K562 (cell line): Measurements from ENCODE around the gene DAAM1. TPM values are rescaled to one million over a fixed set of nuclear protein-coding genes. Genes with fewer than 3 reads are reported as not detected.
A peak's percentile ranks its signal among the peaks of the same experiment; 100 is the strongest.

ENCODE experiments used
- ARID1B ChIP-seq: fragments of 450-650 bp; IDR thresholded peaks from 2 replicates; pipeline ENCODE4 v1.6.1; 2016; ENCODE audit warnings: antibody characterized with exemption, mild to moderate bottlenecking, inconsistent platforms
- NFIC ChIP-seq: fragments of 450-650 bp; IDR thresholded peaks from 2 replicates; pipeline ENCODE4 v1.6.1; 2017; ENCODE audit warnings: mild to moderate bottlenecking, inconsistent platforms
- PBX2 ChIP-seq, 2 experiments: IDR thresholded peaks in 1 of 2; conservative IDR thresholded peaks in 1 of 2; 2 replicates each; pipeline ENCODE4 v1.6.1; 2016; ENCODE audit warnings: low read depth in 2 of 2, mild to moderate bottlenecking in 1 of 2, missing compliant biosample characterization in 1 of 2, missing genetic modification characterization in 1 of 2, moderate library complexity in 1 of 2
- POLR3A ChIP-seq: IDR thresholded peaks from 2 replicates; pipeline ENCODE4 v1.6.1; 2011; ENCODE audit warnings: borderline replicate concordance, mild to moderate bottlenecking, moderate library complexity; ENCODE audit not compliant: insufficient read length, insufficient read depth; ENCODE audit errors: extremely low read depth
- PRPF4 ChIP-seq: fragments of 200-400 bp; formaldehyde crosslinking; IDR thresholded peaks from one replicate; pipeline ENCODE4 v1.6.1; 2017; ENCODE audit warnings: low read length, low read depth, mild to moderate bottlenecking; ENCODE audit not compliant: insufficient read depth, poor library complexity, severe bottlenecking
- RNF2 ChIP-seq: sonication (generic); IDR thresholded peaks from 2 replicates; pipeline ENCODE4 v1.6.1; 2016
- RREB1 ChIP-seq: fragments of 250-450 bp; sonication (Bioruptor Pico); IDR thresholded peaks from 2 replicates; pipeline ENCODE4 v1.4.0; 2020
- SNIP1 ChIP-seq: fragments of 450-650 bp; IDR thresholded peaks from 2 replicates; pipeline ENCODE4 v1.7.1; 2017; ENCODE audit warnings: low read depth, mild to moderate bottlenecking
- SUPT5H ChIP-seq: fragments of 450-650 bp; IDR thresholded peaks from 2 replicates; pipeline ENCODE4 v1.6.1; 2016
- TCF3 ChIP-seq: sonication (generic); formaldehyde crosslinking; IDR thresholded peaks from 2 replicates; pipeline ENCODE4 v1.4.0; 2020; ENCODE audit warnings: mild to moderate bottlenecking, missing genetic modification reagents
- THAP7 ChIP-seq: fragments of 250-450 bp; sonication (Bioruptor Pico); IDR thresholded peaks from 2 replicates; pipeline ENCODE4 v1.5.0; 2021
- ZNF316 ChIP-seq: fragments of 450-650 bp; IDR thresholded peaks from 2 replicates; pipeline ENCODE4 v1.6.1; 2016
- polyA plus RNA-seq, 8 experiments: library from polyadenylated mRNA; depleted of rRNA in 4 of 8; stranded (reverse) in 5 of 8; unstranded in 3 of 8; fragments of >200 nt; fragmentation: Nextera tagmentation in 2 of 8; fragmentation: Illumina TruSeq in 1 of 8; extraction: Ambion mirVana in 2 of 8; extraction: Trizol in 1 of 8; gene quantifications; 2 replicates each; pipeline versions ENCODE4 v1.2.1 to v1.2.3, GENCODE V29; 2011 to 2014; ENCODE audit warnings: inconsistent platforms in 1 of 8, missing spikeins in 1 of 8
- total RNA-seq, 7 experiments: library from RNA; depleted of rRNA in 6 of 7; stranded (reverse); fragments of >200 nt in 6 of 7; fragmentation: Illumina TruSeq in 2 of 7; extraction: Trizol in 2 of 7; gene quantifications; 2 replicates each; pipeline versions ENCODE4 v1.2.1 to v1.2.3, GENCODE V29; 2011 to 2021; ENCODE audit warnings: low replicate concordance in 1 of 7

DAAM1 gene
- total and polyA plus RNA-seq, 9 of the 15 experiments (the other 6 are each of a cell fraction or from before 2014, with no cell fraction given), result 3.6 to 11.6 (median 6.7) TPM

GRCh38 chr14:59181791-59182190 lies 6.7 kb upstream of the DAAM1 start (continued):
- no peak for TF ChIP-seq RREB1
- no peak for TF ChIP-seq POLR3A
- TF ChIP-seq ARID1B, result peak; percentile 66; the same call in 1 of the 2 replicates
- TF ChIP-seq SUPT5H, result no peak
- no peak for TF ChIP-seq RNF2
- TF ChIP-seq PRPF4, result no peak
- no peak for TF ChIP-seq ZNF316
- no peak for TF ChIP-seq SNIP1
- no peak for TF ChIP-seq PBX2 (CRISPR knock-in tag; IDR thresholded peaks at IDR 0.05; ENCODE audit: low read depth)
- no peak for TF ChIP-seq PBX2 (tag; conservative IDR thresholded peaks at IDR 0.05; ENCODE audit: low read depth)
- TF ChIP-seq NFIC, result no peak
- TF ChIP-seq THAP7 (CRISPR knock-in tag), result no peak
- TF ChIP-seq TCF3 (CRISPR knock-in tag), result peak; percentile 64
